GM19351 (cell line): ENCODE data around the gene SHANK1.

Source experiments
- ATAC-seq: cut with Tn5 transposase; IDR thresholded peaks from one replicate; pipeline ENCODE4 v1.9.1; 2021; ENCODE audit warnings: mild to moderate bottlenecking, moderate library complexity; ENCODE audit not compliant: unreplicated experiment

The SHANK1 gene

DNA sequence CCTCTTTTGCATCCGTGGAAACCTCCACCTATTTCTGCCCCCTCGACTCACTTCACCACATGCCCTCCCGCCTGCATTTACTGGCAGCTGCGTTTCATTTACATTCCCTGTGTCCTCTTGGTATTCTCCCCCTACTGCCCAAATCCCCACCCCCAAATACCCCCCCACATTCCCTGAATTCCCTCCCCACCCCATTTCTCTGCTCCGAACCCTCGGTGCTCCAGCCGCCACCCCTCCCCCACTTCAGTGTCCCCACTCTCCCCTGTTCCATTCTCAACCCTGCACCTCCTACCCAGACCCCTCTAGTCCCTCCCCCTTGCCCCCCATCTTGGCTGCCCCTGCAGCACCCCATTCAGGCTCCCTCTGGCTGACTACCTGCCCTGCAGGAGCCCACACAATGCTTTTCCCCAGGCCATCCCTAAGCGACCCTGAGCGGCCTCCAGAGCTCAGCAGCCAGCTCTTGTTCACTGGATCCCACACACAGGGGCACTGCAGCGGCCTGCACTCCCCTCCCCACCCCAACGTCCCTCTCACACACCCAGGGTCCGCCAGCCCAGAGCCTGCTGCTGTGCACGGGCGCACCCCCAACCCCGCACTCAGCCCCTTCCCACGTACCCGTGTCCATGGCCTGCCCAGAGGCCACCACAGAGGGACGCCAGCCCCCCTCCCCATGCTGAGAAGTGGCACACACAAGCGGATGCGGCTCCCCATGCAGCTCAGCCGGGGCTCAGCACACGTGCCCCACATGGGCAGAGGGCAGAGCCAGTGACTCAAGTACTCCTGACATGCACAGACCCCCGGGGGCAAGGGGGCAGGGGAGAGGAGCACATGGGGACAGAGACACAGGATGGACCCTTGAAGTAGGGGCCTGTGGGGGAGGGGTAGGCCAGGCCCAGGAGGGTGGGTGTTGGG, 26.3 kb downstream of the SHANK1 start:
- ATAC-seq: no peak

DNA sequence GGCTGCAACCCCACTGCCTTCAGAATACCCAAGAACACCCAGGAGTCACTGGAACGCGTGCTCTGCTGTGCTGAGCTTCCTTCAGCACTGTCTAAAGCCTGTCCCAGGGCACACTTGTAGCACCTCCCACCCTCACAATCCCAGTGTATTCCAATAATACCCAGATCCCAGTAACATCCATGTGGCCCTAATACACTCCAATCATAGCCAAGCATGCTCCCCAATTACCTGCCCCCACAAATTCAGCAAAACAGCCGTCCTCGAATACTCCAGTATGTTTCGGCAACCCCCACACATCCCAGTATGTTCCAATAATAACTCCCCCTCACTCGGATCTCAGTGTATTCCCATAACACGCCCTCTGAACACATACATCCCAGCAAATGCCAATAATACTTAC, 29.2 kb downstream of the SHANK1 start:
- no peak for ATAC-seq

DNA sequence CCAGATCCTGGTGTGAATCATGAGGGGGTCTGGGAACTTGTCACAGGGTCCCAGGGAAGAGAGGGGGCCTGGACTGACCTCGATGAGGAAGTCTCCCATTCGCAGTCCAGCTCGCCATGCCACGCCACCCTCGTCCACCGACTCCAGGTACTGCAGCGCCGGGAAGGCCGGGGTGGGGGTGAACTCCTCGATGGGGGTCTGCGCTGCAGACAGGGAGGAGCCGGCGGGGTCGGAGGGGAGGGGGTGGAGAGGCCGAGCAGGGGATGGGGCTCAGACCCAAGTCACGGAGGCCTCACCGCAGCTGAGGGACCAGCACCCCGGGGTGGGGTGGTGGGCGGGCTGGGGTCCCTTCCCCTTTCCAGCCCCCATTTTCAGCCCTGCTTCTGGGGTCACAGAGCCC, 30.8 kb downstream of the SHANK1 start:
- ATAC-seq: no peak

DNA sequence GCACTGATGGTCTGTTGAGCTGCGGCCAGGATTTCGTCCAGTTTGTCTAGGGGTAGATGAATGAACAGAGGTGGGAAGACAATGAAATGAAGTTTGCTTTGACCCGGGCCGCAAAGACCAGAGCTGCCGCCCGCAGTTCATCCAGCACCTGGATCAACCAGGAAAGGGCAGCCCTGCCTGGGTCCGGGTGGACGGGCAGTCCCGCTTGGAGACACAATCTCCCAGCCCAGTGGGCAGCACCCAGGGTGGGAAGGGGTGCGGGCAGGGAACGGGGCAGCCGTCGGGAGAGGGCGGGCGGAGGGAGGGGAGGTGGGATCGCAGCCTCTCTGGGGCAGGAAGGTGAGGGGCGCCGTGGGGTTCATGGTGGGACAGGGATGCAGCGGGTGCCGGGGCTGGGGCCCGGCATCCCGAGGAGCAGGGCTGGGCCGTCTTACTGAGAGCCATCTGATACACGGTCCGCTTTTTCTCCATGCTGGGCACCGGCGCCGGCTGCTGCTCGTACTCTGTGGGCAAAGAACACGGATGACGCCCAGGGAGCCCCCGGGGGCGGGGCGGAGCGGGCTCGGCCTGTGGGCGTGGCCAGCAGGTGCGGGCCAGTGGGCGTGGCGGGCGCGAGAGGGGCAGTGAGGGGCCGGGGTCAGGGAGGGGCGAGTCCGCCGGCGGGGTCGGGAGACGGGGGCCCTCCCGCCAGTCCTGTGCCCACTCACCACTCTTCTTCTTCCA, 33.1 kb downstream of the SHANK1 start:
- ATAC-seq: no peak

DNA sequence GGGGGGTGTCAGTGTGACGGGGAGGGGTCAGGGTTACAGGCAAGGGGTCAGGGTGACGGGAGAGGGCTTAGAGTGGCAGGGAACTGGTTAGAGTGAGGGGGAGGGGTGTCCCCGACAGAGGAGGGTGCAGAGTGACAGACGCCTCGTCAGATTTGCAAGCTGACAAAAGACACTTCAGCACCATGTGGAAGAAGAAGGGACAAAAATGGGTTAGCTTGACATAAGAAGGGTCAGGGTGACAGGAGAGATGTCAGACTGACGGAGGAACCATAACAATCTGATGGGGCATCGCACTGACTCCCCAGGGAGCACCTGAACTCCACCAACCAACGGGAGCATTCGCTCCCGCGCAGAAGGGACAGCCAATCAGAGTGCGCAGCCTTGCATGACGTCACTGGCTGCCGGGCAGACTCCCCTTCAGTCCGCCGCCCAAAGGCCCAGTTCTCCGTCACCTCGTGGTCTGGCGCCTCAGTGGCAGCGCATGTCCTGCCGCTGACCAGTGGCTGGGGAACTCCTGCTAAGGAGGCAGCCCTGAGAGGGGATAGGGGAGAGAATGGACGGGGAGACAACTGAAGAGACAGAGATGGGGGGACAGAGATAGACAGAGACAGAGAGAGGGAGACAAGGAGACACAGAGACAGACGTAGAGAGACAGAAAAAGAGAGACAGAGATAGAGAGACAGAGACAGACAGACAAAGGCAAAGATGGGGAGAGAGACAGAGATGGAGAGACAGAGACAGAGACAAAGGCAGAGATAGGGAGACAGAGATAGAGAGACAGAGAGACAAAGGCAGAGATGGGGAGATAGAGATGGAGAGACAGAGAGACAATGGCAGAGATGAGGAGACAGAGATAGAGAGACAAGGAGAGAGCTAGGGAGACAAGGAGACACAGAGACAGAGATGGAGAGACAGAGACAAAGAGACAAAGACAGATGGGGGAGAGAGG, 40.2 kb downstream of the SHANK1 start:
- peak; percentile 85 for ATAC-seq

DNA sequence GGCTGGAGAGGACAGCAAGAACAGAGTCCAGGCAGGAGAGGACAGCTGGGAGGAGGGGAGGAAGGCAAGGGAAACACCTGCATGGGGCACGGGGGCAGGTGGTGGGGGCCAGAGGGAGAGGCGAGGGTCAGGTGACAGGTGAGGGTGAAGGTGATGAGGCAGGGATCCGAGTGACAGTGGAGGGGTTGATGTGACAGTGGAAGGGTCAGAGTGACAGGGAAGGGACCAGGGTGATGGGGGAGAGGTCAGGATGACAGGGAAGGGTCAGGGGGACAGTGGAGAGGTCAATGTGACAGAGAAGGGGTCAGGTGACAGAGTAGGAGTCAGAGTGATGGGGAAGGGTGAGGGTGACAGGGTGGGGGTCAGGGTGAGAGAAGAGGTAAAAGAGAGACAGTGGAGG, 41.3 kb downstream of the SHANK1 start:
- ATAC-seq: no peak

DNA sequence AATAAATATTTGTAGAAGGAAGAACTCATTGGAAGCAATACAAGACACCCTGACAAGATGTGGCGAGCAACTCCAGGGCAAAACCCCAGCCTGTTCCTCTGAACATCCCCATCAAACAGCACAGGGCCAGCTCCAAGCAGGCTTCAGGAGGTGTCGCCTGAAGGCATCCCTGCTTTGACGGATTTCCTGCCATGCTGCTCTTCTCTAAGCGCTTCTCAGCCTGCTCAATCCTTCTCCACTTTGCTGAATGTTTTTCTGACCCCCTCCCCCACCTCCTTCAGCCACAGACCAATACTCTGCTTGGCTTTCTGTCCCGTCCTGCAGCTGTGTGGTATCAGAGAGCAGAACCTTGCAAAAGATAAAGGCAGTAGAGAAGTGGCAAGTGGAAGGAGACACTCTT, 42.0 kb downstream of the SHANK1 start:
- no peak for ATAC-seq

DNA sequence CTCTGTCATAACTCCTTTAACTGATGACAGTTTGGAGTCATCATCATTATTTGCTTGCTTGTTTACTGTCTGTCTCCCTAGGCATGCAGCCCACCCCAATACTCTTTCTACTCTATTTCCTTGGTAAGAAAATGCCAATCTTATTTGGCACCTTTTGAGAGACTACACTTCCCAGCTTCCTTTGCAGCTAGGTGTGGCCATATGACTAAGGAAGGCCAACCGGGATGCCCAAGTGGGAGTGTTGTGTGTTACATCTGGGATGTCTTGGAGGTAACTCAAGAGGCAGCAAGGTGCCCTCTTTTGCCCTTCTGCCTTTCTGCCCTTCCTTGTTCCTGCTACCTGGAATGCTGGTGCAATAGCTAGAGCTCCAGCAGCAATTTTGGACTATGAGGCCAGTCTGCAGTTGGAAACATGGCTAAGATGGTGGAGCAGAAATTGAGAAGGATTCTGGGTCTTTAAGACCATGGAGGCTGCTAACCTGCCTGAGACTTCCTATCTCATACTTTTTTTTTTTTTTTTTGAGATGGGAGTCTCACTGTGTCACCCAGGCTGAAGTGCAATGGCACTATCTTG, 42.9 kb downstream of the SHANK1 start:
- no peak for ATAC-seq

DNA sequence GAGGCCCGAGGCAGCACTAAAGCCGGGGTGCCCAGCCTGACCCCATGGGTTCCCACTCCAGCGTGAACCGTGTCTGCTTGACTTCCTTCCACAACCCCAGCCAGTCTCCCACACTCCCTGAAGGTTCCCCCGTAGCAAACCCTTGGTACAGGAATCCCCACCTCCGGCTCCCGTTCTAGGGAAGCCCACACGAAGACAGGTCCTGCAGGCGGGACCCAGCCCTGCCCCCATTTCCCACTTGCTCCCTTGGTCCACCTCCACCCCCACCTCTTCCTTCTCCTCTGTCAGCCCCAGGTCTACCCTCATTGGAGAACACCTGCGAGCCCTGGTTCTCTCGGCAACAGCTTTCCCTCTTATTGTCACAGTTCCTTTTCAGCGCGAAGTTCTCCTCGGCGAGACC, 46.5 kb downstream of the SHANK1 start:
- ATAC-seq: no peak

DNA sequence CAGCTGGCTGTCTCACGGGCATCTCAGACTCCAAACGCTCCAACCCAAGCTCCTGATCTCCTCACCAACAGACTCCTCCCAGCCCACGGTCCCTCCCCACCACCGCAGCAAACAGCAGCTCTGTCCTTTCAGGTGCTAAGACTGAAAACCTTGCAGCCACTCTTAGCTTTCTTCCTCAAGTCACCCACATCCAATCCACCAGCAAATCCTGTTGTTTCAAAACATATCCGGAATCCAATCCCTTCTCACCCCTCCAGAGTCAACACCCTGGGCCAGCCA, 49.6 kb downstream of the SHANK1 start:
- no peak for ATAC-seq

DNA sequence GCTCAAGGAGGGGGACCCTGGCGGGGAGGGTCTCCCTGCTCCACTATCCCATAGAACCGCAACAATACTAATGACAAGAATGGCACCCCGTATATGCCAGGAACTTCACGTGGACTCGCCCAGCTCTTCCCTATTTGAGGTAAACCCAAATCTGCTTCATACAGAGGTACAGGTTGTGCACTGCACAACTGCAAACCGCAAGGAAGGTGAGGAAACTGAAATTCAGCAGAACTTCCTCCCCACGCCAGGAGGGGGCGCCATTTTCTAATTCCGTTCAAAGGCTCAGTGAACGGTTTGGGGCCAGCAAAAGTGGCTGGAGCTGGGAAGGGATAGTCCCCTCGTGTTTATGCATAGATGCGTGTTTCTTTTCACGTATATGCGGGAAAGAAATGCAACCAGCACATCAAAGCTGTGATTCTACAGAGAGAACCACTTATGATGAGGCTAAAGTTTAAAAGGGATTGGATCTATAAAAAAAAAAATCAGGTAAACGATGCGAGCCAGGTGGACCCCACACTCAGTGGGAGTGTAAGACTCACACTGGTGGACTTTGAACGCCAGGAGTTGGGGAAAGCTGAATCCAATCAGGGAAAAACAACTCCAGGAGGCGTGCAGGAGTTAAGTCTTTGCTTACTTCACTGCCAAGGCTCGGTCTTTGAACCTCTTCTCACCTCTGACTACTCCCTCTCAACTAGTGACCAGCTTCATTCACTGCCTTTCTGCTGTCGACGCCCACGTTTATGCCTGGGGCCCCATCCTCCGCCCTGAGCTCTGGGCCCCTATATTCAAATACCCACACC, 50.1 kb downstream of the SHANK1 start:
- no peak for ATAC-seq

DNA sequence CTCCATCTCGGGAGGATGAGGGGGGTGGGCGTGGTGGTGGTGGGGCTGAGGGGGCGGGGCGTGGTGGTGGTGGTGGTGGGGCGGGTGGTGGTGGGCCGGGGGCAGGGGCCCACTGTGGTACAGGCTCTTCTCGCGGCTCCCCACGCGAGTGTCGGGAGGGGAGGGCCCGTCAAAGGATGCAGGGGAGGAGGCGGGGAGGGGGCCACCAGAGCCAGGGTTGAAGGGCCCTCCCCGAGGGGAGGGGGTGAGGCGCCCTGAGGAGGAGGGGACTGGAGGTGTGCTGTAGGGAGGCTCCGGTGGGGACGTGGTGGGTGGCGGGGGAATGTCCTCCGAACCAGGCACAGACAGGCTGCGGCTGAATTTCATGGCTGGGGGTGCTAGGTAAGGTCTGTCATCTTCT, 50.7 kb downstream of the SHANK1 start:
- ATAC-seq: no peak

DNA sequence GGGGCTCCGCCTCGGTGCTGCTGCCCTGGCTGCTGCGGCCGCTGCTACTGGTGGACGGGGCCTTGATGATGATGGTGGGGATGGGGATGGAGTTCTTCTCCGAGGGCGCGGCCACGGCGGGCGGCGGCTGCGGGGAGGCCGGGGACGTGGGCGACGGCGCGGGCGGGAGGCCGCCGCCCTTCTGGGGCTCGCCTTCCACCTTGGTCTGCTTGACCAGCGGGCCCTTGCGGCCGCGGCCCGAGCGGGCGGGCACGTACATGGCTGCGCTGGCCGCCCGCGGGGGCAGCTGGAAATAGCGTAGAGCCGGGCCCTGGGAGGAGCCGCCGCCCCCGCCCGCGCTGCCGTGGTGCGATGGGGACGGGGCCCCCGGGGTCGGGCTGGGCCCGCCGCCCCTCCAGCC, 51.2 kb downstream of the SHANK1 start:
- no peak for ATAC-seq

DNA sequence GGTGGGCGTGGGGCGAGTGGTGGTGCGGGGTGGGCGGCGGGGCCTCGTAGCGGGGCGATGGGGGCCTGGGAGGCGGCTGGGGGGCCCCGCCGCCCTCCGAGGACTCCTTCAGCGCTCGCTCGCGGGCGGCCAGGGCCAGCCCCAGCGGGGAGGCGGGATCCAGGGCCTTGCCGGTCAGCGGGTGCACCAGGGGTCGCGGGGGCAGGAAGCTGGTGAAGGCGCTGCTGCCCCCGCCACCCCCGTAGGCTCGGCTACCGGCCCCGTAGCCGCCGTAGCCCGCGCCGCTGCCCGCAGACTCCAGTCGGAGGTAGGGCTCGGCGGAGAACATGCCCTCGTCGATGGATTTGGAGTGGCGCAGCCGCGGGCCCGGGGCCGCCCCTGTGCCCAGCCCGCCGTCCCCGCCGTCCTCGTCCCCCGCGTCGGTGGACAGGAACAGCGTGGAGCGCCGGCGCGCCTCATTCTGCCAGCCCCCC, 51.8 kb downstream of the SHANK1 start:
- ATAC-seq: no peak

DNA sequence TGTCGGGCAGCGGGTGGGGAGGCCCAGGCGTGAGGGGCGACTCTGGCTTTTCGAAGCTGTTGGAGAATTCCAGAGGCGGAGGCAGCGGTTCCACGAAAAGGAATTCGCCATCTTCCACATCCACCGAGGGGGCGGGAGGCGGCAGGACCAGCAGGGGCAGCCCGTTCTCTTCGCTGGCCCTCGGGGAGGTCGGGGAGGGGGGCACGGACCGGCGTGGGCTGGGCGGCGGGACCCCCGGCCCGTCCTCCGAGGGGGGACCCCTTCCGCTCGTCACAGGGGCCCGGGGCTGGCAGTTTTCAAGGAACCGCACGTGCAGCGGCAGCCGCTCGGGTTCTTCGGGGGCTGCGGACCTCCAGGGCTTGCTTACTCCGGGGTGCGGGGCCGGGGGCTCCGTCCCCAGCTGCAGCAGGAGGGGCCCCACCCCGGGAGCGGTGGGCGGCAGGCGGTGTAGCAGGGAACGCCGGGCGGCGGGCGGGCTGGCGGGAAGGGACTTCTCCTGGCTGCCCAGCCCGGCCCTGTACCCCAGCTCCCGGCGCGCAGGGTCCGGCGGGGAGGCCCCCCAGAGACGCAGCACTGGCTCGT, 52.3 kb downstream of the SHANK1 start:
- ATAC-seq: no peak

DNA sequence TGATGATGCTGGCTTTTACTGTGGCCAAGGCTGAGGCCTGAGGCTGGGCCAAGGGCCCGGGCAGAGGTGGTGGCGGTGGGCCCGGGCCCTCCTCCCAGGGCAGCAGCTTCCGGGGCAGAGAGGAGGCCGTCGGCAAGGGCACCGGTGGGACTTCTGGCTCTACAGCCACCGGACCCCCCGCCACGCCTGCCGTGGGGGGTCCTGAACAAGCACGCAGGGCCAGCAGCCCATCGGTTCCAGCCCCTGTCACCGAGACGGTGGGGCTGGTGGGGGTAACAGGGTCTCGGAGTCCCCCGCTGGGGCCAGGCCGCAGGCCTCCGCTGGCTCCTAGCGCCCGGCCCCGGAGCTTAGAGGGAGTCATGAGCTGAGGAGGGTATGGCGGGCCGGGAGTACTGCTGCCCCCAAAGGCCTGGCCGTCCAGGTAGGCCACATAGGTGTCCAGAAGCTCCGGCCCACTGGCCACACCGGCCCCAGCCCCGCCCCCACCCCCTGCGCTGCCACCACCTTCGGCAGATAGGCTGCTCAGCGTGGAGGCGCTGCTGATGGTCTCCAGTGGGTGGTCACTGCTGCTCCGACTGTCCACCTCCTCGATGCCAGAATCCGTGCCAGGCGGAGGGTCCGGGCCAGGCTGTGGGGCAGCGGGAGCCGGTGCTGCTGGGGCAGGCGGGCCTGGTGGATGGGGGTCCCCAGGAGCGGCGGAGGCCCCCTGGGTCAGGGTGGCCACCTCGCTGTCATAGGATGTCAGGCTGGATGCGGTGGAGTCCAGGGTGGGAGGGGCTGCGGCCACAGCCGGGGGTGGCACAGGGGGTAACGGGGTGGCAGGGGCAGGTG, 53.0 kb downstream of the SHANK1 start:
- no peak for ATAC-seq

DNA sequence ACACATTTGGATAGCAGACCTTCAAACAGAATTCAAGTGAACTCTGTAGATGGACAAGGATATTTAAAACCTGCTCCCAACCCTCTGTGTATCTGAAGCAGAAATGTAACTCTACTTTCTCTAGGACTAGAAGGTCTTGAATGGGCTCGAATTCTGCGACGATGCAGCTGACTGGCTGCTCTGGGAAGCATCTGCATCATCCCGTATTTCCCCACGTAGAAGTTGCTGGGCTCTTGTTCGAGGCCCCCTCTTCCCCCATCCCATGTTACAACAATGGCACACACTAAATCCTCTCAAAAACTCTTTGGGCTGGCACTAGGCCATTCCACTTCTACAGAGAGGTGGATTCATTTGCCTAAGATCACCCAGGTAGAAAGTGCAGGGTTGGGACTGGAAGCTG, 55.4 kb downstream of the SHANK1 start:
- no peak for ATAC-seq

DNA sequence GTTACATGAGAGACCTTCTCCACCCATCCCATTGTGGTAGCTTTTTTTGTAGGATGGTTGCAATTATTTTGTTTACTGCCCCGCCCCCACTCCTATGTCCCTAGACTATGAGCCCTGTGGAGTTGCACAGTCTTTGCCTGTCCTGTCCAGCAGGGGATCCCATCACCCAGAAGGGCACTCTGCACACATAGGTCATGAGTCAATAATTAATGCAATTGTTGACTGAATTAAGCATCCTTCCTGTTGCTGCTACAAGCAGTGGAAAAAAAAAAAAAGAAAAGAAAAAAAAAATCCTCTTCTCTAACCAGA, 56.2 kb downstream of the SHANK1 start:
- ATAC-seq: no peak
